Mammary epithelial cell (primary cell): Measurements from ENCODE around the gene SIGLEC9.

Experiments used
- EZH2 ChIP-seq: IDR thresholded peaks from 2 replicates; pipeline ENCODE4 v1.6.1; 2012; ENCODE audit warnings: low read length, inconsistent platforms, borderline replicate concordance
- TF ChIP-seq, protein P1 (sequence below), 2 donors: IDR thresholded peaks in 1 of 2; conservative IDR thresholded peaks in 1 of 2; 2 replicates each; pipeline ENCODE4 v1.5.1; 2011 to 2012; ENCODE audit warnings: inconsistent platforms in 2 of 2, low read length in 2 of 2, mild to moderate bottlenecking in 2 of 2, control low read depth in 1 of 2, low read depth in 1 of 2; ENCODE audit not compliant: insufficient read depth in 1 of 2; ENCODE audit errors: extremely low read depth in 1 of 2

DNA sequence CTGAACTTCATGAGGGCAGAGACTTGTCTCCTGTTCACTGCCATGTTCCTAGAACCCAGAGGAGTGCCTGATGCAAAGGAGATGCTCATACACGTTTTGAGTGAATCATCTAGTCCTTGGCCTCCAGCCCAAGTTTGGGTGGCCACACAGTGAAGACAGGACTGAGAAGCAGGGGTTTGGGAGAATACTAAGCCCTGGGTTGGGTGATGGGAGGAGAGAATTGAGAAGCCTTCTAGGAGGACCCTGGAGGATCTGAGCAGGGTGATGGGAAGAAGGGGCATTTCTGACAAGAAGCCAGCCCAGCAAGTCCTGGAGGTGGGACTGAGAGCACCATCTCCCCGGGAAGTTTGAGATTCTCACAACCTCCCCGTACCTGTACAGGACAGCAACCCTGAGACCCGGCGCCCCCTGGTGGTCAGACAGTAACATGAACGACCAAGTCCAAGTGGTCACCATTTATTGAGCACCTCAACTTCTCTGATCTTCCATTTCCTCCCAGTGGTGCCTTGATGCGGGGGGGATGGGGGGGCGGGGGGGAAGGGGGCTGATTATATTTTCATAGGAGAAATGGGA, 27.5 kb upstream of the SIGLEC9 start:
- TF ChIP-seq, protein P1, sequence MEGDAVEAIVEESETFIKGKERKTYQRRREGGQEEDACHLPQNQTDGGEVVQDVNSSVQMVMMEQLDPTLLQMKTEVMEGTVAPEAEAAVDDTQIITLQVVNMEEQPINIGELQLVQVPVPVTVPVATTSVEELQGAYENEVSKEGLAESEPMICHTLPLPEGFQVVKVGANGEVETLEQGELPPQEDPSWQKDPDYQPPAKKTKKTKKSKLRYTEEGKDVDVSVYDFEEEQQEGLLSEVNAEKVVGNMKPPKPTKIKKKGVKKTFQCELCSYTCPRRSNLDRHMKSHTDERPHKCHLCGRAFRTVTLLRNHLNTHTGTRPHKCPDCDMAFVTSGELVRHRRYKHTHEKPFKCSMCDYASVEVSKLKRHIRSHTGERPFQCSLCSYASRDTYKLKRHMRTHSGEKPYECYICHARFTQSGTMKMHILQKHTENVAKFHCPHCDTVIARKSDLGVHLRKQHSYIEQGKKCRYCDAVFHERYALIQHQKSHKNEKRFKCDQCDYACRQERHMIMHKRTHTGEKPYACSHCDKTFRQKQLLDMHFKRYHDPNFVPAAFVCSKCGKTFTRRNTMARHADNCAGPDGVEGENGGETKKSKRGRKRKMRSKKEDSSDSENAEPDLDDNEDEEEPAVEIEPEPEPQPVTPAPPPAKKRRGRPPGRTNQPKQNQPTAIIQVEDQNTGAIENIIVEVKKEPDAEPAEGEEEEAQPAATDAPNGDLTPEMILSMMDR (conservative IDR thresholded peaks at IDR 0.05 in 1 of 2, IDR thresholded peaks at IDR 0.05 in 1 of 2; ENCODE audit: extremely low read depth in 1 of 2, insufficient read depth in 1 of 2, low read depth in 1 of 2, low read length in 2 of 2) = peak; percentile 67 to 75
- no peak for TF ChIP-seq EZH2
